ENCODE results near the gene NCAPD2.

NCAPD2 gene

DNA sequence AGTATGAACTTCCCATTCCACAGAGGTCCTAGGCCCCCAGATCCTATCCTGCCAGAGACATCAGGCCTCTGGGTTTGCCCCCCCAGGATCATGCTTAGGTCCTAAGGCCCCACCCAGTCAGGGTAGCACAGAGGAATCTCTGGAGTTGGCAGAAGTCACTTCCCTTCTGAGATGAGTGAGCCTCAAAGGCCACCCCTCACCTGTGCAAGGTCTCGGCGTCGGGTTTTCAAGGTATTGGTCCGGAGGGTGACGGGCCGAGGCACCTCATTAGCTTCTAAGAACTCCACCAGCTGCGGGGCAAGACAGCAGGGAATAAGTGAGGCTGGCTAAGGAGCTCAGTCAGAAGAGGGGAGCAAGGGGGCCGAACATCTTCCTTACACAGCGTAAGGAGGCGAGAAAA is 69.0 kb downstream of the NCAPD2 start:
- no peak for DNase-seq (ENCODE audit: low spot score)
- TF ChIP-seq, protein P1, sequence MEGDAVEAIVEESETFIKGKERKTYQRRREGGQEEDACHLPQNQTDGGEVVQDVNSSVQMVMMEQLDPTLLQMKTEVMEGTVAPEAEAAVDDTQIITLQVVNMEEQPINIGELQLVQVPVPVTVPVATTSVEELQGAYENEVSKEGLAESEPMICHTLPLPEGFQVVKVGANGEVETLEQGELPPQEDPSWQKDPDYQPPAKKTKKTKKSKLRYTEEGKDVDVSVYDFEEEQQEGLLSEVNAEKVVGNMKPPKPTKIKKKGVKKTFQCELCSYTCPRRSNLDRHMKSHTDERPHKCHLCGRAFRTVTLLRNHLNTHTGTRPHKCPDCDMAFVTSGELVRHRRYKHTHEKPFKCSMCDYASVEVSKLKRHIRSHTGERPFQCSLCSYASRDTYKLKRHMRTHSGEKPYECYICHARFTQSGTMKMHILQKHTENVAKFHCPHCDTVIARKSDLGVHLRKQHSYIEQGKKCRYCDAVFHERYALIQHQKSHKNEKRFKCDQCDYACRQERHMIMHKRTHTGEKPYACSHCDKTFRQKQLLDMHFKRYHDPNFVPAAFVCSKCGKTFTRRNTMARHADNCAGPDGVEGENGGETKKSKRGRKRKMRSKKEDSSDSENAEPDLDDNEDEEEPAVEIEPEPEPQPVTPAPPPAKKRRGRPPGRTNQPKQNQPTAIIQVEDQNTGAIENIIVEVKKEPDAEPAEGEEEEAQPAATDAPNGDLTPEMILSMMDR (IDR thresholded peaks at IDR 0.05): no peak
- no peak overlapping the region for H3K27ac ChIP-seq
- no peak overlapping the region for H3K4me3 ChIP-seq

DNA sequence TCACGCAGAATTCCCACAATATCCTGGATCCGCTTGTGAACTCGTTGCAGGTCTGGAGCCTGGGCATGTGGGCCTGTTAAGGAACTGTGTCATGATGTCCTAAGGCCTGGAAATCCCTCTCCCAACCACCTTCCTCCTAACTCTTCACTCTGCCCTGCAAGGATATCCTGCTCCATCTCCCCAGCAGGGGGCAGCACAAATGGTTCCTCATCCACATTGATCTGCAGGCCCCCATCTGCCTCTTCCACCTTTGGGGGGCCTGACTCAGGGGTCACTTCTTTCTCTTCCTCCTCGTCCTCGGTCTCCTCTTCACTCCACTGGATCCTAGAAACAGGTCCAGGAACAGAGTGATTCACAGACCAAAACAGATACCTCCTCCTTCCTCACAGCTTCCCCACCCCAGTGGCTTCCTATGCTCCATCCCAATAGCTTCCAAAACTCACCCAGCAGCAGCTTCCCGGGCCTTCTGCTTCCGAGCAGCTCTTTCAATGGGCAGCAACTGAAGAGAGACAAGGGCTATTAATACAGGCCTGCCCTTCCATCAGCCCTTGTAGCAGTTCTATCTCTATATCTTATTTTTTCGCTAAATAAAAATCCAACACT is 69.6 kb downstream of the NCAPD2 start:
- Histone ChIP-seq H3K4me3 (no peak overlapping the region), H3K27ac (no peak overlapping the region)
- no peak for DNase-seq (ENCODE audit: low spot score)
- TF ChIP-seq, protein P1 (IDR thresholded peaks at IDR 0.05): peak; percentile 63

DNA sequence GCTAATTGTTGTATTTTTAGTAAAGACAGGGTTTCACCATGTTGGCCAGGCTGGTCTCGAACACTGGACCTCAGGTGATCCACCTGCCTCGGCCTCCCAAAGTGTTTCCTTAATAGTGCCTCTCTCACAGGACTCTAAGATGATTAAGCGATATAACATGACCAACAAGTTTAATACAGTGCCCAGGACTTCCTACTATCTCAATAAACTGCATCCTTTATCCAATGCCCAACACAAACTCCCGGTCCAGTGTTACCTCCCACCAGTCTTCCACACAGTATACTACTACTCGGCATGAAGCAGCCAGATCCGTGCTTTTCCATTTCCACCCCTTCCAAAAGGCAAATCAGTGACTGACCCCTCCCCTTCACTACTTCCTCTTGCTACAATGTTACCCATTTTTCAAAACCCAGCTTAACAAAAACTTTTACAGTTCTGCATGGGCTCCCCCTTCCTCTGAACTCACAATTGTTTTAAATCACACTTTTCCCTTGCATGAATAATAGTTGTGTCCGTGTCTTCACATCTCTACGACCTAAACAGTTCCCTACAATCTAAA is 73.3 kb downstream of the NCAPD2 start:
- DNase-seq (ENCODE audit: low spot score): no peak
- Histone ChIP-seq H3K27ac (no peak overlapping the region), H3K4me3 (peak overlapping the region; percentile 86)
- TF ChIP-seq, protein P1 (IDR thresholded peaks at IDR 0.05): no peak

DNA sequence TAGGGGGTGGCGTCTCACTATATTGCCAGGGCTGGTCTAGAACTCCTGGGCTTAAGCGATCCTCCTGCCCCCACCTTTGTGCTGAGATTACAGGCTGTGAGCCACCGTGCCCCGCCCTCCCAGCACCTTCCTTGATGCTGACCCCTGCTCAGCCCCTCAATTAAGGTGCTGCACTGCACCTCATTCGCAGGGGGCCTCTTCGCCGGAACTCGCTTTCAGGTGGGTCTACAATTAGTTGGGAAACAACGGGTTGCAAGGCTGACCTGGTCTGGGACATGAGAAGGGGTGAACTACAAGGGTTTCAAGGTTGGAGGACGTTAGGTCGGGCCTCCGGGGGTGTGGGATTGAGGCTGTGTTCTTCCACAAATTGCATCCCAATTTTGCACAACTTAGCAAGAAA is 75.4 kb downstream of the NCAPD2 start:
- Histone ChIP-seq H3K4me3 (no peak overlapping the region), H3K27ac (no peak overlapping the region)
- TF ChIP-seq, protein P1 (IDR thresholded peaks at IDR 0.05): no peak
- DNase-seq (ENCODE audit: low spot score): no peak

DNA sequence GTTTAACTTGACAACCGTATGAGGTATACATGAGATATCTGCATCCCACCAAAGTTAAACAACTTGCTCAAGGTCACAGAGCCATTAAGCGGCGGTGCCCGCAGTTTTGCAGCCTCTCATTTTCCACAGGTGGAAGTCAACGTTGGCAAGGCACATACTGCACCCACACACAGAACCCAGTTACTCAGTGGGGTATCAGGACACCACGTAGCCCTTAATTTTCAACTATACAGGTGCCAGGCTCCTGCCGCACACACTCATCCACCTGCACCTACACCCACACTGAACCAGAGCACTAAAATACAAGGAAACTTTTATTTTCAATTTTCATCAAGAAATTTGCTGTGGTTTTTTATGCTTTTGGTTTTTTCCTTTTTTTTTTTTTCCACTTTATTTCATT is 75.9 kb downstream of the NCAPD2 start:
- no peak for DNase-seq (ENCODE audit: low spot score)
- TF ChIP-seq, protein P1 (IDR thresholded peaks at IDR 0.05): no peak
- no peak overlapping the region for H3K27ac ChIP-seq
- no peak overlapping the region for H3K4me3 ChIP-seq

DNA sequence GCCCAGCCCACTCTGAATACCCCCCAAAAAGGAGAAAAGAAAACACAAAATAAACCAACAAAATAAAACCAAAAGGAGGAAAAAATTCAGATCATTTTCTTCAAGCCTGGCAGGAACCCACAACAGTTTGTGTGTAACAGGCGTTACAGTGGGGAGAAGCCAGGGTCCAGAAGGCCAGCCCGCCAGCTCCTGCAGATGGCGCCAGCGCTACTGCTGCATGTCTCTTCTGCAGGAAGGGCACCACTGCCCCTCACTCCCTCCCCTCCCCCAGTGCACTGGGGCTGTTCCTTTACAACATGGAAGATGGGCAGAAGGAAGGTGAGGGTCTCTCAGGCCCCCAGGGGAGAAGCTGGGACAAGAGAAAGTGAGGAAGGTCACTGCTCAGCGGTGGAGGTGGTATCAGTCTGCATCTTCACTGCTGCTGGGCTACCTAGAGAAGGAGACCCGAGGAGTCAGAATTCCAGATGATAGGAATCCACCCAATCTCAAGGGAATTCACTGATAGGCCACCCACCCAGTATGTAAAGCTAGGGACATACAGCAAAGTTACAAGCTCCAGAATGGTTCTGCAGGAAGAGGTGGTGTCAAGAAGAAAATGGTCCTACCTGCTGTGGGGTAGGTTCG is 76.5 kb downstream of the NCAPD2 start:
- no peak overlapping the region for H3K27ac ChIP-seq
- TF ChIP-seq, protein P1 (IDR thresholded peaks at IDR 0.05): no peak
- no peak for DNase-seq (ENCODE audit: low spot score)
- H3K4me3 ChIP-seq: no peak overlapping the region

DNA sequence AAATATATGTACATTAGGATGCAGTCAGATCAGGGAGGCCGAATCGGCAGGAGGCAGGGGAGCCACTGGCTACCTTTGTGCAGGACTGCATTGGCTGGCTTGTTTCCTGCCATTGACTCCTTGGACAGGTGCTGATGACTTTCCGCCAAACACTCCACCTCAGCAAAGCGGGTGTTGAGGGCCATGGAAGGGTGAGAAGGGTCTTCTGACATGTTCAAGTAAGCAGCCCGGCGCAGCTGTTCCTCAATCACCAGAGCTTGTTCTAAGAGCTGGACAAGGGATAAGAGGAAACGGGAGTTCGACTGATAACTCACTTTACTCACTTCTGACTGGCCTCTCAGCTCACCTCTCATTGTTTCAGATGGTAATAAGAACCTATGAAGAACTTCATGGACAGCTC is 79.1 kb downstream of the NCAPD2 start:
- TF ChIP-seq, protein P1 (IDR thresholded peaks at IDR 0.05): no peak
- H3K4me3 ChIP-seq: no peak overlapping the region
- DNase-seq (ENCODE audit: low spot score): no peak
- H3K27ac ChIP-seq: no peak overlapping the region
